ENCODE measurements around the gene NAPG.
"Not testable (repeated sequence)": the region's sequence is repeated elsewhere in the genome, so short reads cannot be mapped to it uniquely, and the experiment has no call there.

The NAPG gene

GRCh38 chr18:10546557-10547300 is 20.9 kb downstream of the NAPG start:
- no peak for DNase-seq (ENCODE audit: low spot score)

- no peak for DNase-seq (ENCODE audit: low spot score)
Measured at GRCh38 chr18:10552226-10552625, 26.4 kb downstream of the NAPG start.

- not testable (repeated sequence) for DNase-seq (ENCODE audit: low spot score)
Measured at GRCh38 chr18:10556251-10556650, 30.4 kb downstream of the NAPG start.

- DNase-seq (ENCODE audit: low spot score) = no peak
Measured at GRCh38 chr18:10557085-10557677, 31.4 kb downstream of the NAPG start.

- no peak for DNase-seq (ENCODE audit: low spot score)
Measured at GRCh38 chr18:10558243-10558966, 32.6 kb downstream of the NAPG start.

- no peak for DNase-seq (ENCODE audit: low spot score)
Measured at GRCh38 chr18:10558967-10559298, 33.1 kb downstream of the NAPG start.

GRCh38 chr18:10559553-10560451 is 34.0 kb downstream of the NAPG start:
- no peak for DNase-seq (ENCODE audit: low spot score)

GRCh38 chr18:10560452-10561045 is 34.7 kb downstream of the NAPG start:
- DNase-seq (ENCODE audit: low spot score) = peak; percentile 37

- no peak for DNase-seq (ENCODE audit: low spot score)
Measured at GRCh38 chr18:10562773-10563160, 36.9 kb downstream of the NAPG start.

- no peak for DNase-seq (ENCODE audit: low spot score)
Measured at GRCh38 chr18:10563886-10564285, 38.1 kb downstream of the NAPG start.

- no peak for DNase-seq (ENCODE audit: low spot score)
Measured at GRCh38 chr18:10564975-10565773, 39.3 kb downstream of the NAPG start.

GRCh38 chr18:10565835-10566234 is 40.0 kb downstream of the NAPG start:
- DNase-seq (ENCODE audit: low spot score) = no peak

GRCh38 chr18:10566390-10566789 is 40.6 kb downstream of the NAPG start:
- no peak for DNase-seq (ENCODE audit: low spot score)

- DNase-seq (ENCODE audit: low spot score) = not testable (repeated sequence)
Measured at GRCh38 chr18:10569941-10570340, 44.1 kb downstream of the NAPG start.

GRCh38 chr18:10570622-10571021 is 44.8 kb downstream of the NAPG start:
- DNase-seq (ENCODE audit: low spot score) = no peak

- DNase-seq (ENCODE audit: low spot score) = no peak
Measured at GRCh38 chr18:10571537-10571936, 45.7 kb downstream of the NAPG start.

GRCh38 chr18:10573261-10573660 is 47.4 kb downstream of the NAPG start:
- not testable (repeated sequence) for DNase-seq (ENCODE audit: low spot score)

GRCh38 chr18:10574412-10574811 is 48.6 kb downstream of the NAPG start:
- DNase-seq (ENCODE audit: low spot score) = not testable (repeated sequence)

- DNase-seq (ENCODE audit: low spot score) = not testable (repeated sequence)
Measured at GRCh38 chr18:10577842-10578572, 52.2 kb downstream of the NAPG start.

GRCh38 chr18:10578573-10578899 is 52.7 kb downstream of the NAPG start:
- DNase-seq (ENCODE audit: low spot score) = not testable (repeated sequence)
